ENCODE results near the gene UBAC1. TPM values are rescaled to one million over a fixed set of nuclear protein-coding genes. Genes with fewer than 3 reads are reported as not detected.

The UBAC1 gene
- total and polyA plus RNA-seq, 10 of the 15 experiments (the other 5 are each of a cell fraction or from before 2014, with no cell fraction given): 16.7 to 54.6 (median 38.5) TPM

DNA sequence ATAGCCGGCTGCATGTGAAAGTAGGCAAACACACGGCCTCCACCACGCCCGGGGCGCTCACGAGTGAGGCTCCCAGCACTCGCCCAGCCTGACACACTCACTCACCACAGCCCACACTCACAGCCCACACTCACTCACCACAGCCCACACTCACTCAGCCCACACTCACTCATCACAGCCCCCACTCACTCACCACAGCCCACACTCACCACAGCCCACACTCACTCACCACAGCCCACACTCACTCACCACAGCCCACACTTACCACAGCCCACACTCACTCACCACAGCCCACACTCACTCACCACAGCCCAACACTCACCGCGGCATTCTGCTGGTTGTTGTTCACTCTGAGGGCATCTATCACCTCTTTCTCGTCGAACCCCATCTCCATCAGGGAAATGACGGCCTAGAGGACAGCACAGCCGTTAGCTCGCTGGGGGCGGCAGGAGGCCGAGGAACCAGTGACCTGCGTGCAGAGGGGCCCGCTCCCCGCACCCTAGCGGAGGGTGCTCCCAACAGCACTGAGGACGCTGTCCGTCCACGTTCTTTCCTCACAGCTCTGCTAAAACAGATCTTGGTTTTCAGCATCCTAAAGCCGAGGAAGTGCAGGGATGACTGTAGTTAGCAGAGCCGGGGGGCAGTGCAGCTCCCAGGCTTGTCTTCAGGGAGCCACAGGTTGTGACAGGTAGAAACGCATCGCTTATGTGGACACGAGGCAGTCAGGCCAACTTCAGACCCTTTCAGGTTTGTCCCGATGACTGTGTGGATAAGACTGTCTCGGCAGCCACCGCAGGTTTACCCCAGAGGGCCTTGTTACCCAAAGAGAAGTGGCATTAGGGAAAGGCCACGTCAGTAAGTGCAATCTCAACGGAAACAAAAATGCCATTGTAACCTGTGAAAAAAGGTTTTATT lies 21.6 kb downstream of the UBAC1 start (continued):
- no peak for TF ChIP-seq RAD21 (IDR thresholded peaks at IDR 0.05; ENCODE audit: insufficient read depth, low read depth, low read length)
- TF ChIP-seq BCL3 (IDR thresholded peaks at IDR 0.05; ENCODE audit: borderline replicate concordance, insufficient read depth, low read depth, low read length, poor library complexity, severe bottlenecking): peak; percentile 94
- TF ChIP-seq CBFB (IDR thresholded peaks at IDR 0.05; ENCODE audit: low read depth): peak; percentile 100
- no peak for TF ChIP-seq NFXL1 (IDR thresholded peaks at IDR 0.05; ENCODE audit: borderline replicate concordance)
- no peak for TF ChIP-seq CHD2 (IDR thresholded peaks at IDR 0.05; ENCODE audit: borderline replicate concordance, low read depth, low read length)
- TF ChIP-seq, protein P1, sequence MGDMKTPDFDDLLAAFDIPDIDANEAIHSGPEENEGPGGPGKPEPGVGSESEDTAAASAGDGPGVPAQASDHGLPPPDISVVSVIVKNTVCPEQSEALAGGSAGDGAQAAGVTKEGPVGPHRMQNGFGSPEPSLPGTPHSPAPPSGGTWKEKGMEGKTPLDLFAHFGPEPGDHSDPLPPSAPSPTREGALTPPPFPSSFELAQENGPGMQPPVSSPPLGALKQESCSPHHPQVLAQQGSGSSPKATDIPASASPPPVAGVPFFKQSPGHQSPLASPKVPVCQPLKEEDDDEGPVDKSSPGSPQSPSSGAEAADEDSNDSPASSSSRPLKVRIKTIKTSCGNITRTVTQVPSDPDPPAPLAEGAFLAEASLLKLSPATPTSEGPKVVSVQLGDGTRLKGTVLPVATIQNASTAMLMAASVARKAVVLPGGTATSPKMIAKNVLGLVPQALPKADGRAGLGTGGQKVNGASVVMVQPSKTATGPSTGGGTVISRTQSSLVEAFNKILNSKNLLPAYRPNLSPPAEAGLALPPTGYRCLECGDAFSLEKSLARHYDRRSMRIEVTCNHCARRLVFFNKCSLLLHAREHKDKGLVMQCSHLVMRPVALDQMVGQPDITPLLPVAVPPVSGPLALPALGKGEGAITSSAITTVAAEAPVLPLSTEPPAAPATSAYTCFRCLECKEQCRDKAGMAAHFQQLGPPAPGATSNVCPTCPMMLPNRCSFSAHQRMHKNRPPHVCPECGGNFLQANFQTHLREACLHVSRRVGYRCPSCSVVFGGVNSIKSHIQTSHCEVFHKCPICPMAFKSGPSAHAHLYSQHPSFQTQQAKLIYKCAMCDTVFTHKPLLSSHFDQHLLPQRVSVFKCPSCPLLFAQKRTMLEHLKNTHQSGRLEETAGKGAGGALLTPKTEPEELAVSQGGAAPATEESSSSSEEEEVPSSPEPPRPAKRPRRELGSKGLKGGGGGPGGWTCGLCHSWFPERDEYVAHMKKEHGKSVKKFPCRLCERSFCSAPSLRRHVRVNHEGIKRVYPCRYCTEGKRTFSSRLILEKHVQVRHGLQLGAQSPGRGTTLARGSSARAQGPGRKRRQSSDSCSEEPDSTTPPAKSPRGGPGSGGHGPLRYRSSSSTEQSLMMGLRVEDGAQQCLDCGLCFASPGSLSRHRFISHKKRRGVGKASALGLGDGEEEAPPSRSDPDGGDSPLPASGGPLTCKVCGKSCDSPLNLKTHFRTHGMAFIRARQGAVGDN (IDR thresholded peaks at IDR 0.05): no peak
- TF ChIP-seq, protein P2, sequence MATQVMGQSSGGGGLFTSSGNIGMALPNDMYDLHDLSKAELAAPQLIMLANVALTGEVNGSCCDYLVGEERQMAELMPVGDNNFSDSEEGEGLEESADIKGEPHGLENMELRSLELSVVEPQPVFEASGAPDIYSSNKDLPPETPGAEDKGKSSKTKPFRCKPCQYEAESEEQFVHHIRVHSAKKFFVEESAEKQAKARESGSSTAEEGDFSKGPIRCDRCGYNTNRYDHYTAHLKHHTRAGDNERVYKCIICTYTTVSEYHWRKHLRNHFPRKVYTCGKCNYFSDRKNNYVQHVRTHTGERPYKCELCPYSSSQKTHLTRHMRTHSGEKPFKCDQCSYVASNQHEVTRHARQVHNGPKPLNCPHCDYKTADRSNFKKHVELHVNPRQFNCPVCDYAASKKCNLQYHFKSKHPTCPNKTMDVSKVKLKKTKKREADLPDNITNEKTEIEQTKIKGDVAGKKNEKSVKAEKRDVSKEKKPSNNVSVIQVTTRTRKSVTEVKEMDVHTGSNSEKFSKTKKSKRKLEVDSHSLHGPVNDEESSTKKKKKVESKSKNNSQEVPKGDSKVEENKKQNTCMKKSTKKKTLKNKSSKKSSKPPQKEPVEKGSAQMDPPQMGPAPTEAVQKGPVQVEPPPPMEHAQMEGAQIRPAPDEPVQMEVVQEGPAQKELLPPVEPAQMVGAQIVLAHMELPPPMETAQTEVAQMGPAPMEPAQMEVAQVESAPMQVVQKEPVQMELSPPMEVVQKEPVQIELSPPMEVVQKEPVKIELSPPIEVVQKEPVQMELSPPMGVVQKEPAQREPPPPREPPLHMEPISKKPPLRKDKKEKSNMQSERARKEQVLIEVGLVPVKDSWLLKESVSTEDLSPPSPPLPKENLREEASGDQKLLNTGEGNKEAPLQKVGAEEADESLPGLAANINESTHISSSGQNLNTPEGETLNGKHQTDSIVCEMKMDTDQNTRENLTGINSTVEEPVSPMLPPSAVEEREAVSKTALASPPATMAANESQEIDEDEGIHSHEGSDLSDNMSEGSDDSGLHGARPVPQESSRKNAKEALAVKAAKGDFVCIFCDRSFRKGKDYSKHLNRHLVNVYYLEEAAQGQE (IDR thresholded peaks at IDR 0.05; ENCODE audit: low read depth, low read length): no peak
- no peak for TF ChIP-seq CHD1 (IDR thresholded peaks at IDR 0.05; ENCODE audit: low read depth, low read length)
- TF ChIP-seq JUND (IDR thresholded peaks at IDR 0.05; ENCODE audit: low read depth, low read length): no peak
- no peak for TF ChIP-seq ATF2 (IDR thresholded peaks at IDR 0.05; ENCODE audit: low read length)
- no peak for TF ChIP-seq HDAC2 (IDR thresholded peaks at IDR 0.05)
- TF ChIP-seq ELK1 (IDR thresholded peaks at IDR 0.05; ENCODE audit: low read depth, low read length): no peak
- TF ChIP-seq NR2F1 (conservative IDR thresholded peaks at IDR 0.05): no peak
- TF ChIP-seq PAX8 (IDR thresholded peaks at IDR 0.05): no peak
- peak; percentile 97 for TF ChIP-seq POU2F2 (IDR thresholded peaks at IDR 0.05; ENCODE audit: borderline replicate concordance, low read depth, low read length)
- TF ChIP-seq KAT2A (conservative IDR thresholded peaks at IDR 0.05; ENCODE audit: control insufficient read depth, low read depth, low read length): no peak
- TF ChIP-seq SMARCA5 (IDR thresholded peaks at IDR 0.05): no peak
- TF ChIP-seq RB1 (IDR thresholded peaks at IDR 0.05; ENCODE audit: borderline replicate concordance): no peak
